Adrenal gland (tissue), 12 donors: ENCODE data around the gene ZCCHC3. TPM values are rescaled to one million over a fixed set of nuclear protein-coding genes. Genes with fewer than 3 reads are reported as not detected.

Experiments used
- DNase-seq, 7 donors: peaks; one replicate each; pipeline ENCODE4 v3.0.0-alpha.2; 2019 to 2020
- H3K27ac ChIP-seq, 5 donors: fragments of 200-600 bp; sonication (generic) in 4 of 5; 1 replicate in 3 of 5; 2 replicates in 2 of 5; pipeline versions ENCODE4 v1.5.1 to v1.8.0; 2016 to 2020; ENCODE audit warnings: mild to moderate bottlenecking in 1 of 5
- H3K27me3 ChIP-seq: fragments of 200-600 bp; 2 replicates; pipeline ENCODE4 v1.8.0; 2021
- H3K36me3 ChIP-seq, 2 donors: fragments of 200-600 bp; replicated peaks in 1 of 2; 1 replicate in 1 of 2; 2 replicates in 1 of 2; pipeline versions ENCODE4 v1.5.1 to v1.8.0; 2018 to 2022
- H3K4me1 ChIP-seq, 2 donors: fragments of 200-600 bp; replicated peaks in 1 of 2; 1 replicate in 1 of 2; 2 replicates in 1 of 2; pipeline versions ENCODE4 v1.5.1 to v1.8.0; 2018 to 2021
- H3K4me3 ChIP-seq, 4 donors: fragments of 200-600 bp; sonication (generic) in 3 of 4; one replicate each; pipeline ENCODE4 v1.5.1; 2016 to 2018
- H3K9me3 ChIP-seq, 3 donors: fragments of 200-600 bp; sonication (generic) in 1 of 3; replicated peaks in 1 of 3; 1 replicate in 2 of 3; 2 replicates in 1 of 3; pipeline versions ENCODE4 v1.5.1 to v1.8.0; 2016 to 2021
- CTCF ChIP-seq, 6 experiments: fragments of 450-650 bp in 4 of 6; fragments of 200-600 bp in 2 of 6; sonication (generic) in 1 of 6; IDR thresholded peaks; 1 replicate in 5 of 6; 2 replicates in 1 of 6; pipeline versions ENCODE4 v1.5.1 to v1.8.0; 2016 to 2021; ENCODE audit warnings: antibody characterized with exemption in 6 of 6, mild to moderate bottlenecking in 2 of 6, moderate library complexity in 1 of 6
- POLR2A ChIP-seq, 2 donors: fragments of 450-650 bp; IDR thresholded peaks; one replicate each; pipeline ENCODE4 v1.6.1; 2017; ENCODE audit warnings: antibody characterized with exemption in 2 of 2, mild to moderate bottlenecking in 2 of 2, moderate library complexity in 1 of 2
- WGBS, 4 donors: extraction: QIAGEN DNeasy Blood & Tissue Kit in 2 of 4; methylation state at CpG; one replicate each; pipeline versions ENCODE4 v1.1.5 to v1.1.7; 2013 to 2017; 5-methylcytosine and 5-hydroxymethylcytosine counted together
- intact Hi-C, 2 donors: fragments of 100-400 bp; cut with DNase I; formaldehyde crosslinking; loops; one replicate each; pipeline versions ENCODE4 v1.14.1 to v1.15.0; 2022 to 2023
- polyA plus RNA-seq, 3 donors: library from polyadenylated mRNA; stranded (reverse); fragments of 200-250 nt in 2 of 3; fragments of 350-450 nt in 1 of 3; fragmentation: Illumina TruSeq in 1 of 3; extraction: RNeasy Lipid Tissue Mini Kit (QIAGEN cat#74804) in 1 of 3; gene quantifications; one replicate each; pipeline ENCODE4 v1.2.3, GENCODE V29; 2013 to 2014
- total RNA-seq, 9 donors: library from RNA; depleted of rRNA in 4 of 9; stranded (reverse); fragments of >200 nt in 4 of 9; fragments of 120-200 nt in 1 of 9; fragmentation: NEBNext Ultra II Directional in 1 of 9; extraction: Animal tissue kit (Norgen Biotek cat#: 25700) in 1 of 9; gene quantifications; one replicate each; pipeline versions ENCODE4 v1.1.0 to v1.2.4, GENCODE V29; 2013 to 2023
- donor health status: healthy with polysubstance abuse.
- donor health status: Bipolar disorder and iron deficiency.
- donor health status: DM: yes; HTN: yes; CAD: no.
- donor health status: DM: no; HTN: no; CAD: no.
- donor health status: DM: no; HTN: no; CAD: no.
- donor health status: DM: yes; HTN: yes; CAD: no.

Gene ZCCHC3
- total and polyA plus RNA-seq, 12 donors: 11.1 to 29.3 (median 16.3) TPM

- peak within 1 kb of the TSS in 3 of 4 donors; percentile 51 to 83 (median 68) for H3K4me3 ChIP-seq
- peaks cover 20 to 25% of the 10 kb centered on the region in 2 donors for H3K4me1 ChIP-seq
- DNase-seq: peak; percentile 96 to 98 (median 98)
- H3K36me3 ChIP-seq: no peaks in the 10 kb centered on the region
- WGBS, 4 donors: 0 to 1% (median 1%) methylated on average over 9 to 93 of the region's 106 CpGs
- H3K9me3 ChIP-seq: no peaks in the 10 kb centered on the region
- no peaks in the 10 kb centered on the region for H3K27me3 ChIP-seq
- peak; percentile 66 to 70 for TF ChIP-seq POLR2A (IDR thresholded peaks at IDR 0.05)
- TF ChIP-seq CTCF (IDR thresholded peaks at IDR 0.05): no peak
- intact Hi-C loops: no loop called here
- H3K27ac ChIP-seq: peak within 1 kb of the TSS; percentile 84 to 99 (median 94)
These were observed 27.9 kb downstream of the ZCCHC3 start, which contains the start of gene SOX12 for GRCh38 chr20:325045-325888. TSS of gene SOX12 (plus strand) at chr20:325552. CDS start at chr20:325925, 373 bp downstream.

- H3K4me1 ChIP-seq: peaks cover 20 to 33% of the 10 kb centered on the region in 2 donors
- peak overlapping the region; percentile 72 to 99 (median 94) for H3K27ac ChIP-seq
- H3K4me3 ChIP-seq: peak overlapping the region in 3 of 4 donors; percentile 37 to 83 (median 42)
- peak in 1 of 2 donors; percentile 4 for TF ChIP-seq POLR2A (IDR thresholded peaks at IDR 0.05)
- no peak for TF ChIP-seq CTCF (IDR thresholded peaks at IDR 0.05)
- DNase-seq: peak; percentile 71 to 88 (median 74)
- no peaks in the 10 kb centered on the region for H3K27me3 ChIP-seq
- 0% methylated on average over 101 to 103 of the region's 103 CpGs; no CpG with 5 or more reads in 2 of the 4 donors for WGBS, 4 donors
- no peaks in the 10 kb centered on the region for H3K36me3 ChIP-seq
- H3K9me3 ChIP-seq: no peaks in the 10 kb centered on the region
- intact Hi-C loops: no loop called here
These were observed 28.7 kb downstream of the ZCCHC3 start for GRCh38 chr20:325889-326644.

- peak in 4 of 7 donors; percentile 45 to 59 (median 51) for DNase-seq
- Histone ChIP-seq H3K9me3 (no peaks in the 10 kb centered on the region), H3K4me3 (peak overlapping the region in 3 of 4 donors; percentile 37 to 83 (median 42)), H3K36me3 (no peaks in the 10 kb centered on the region), H3K27ac (peak overlapping the region; percentile 72 to 99 (median 94)), H3K27me3 (no peaks in the 10 kb centered on the region), H3K4me1 (peaks cover 20 to 36% of the 10 kb centered on the region in 2 donors)
- no peak for TF ChIP-seq CTCF (IDR thresholded peaks at IDR 0.05)
- no peak for TF ChIP-seq POLR2A (IDR thresholded peaks at IDR 0.05)
- intact Hi-C loops: no loop called here
- WGBS, 4 donors: 0 to 2% (median 1%) methylated on average over 10 to 38 of the region's 38 CpGs
These were observed 29.3 kb downstream of the ZCCHC3 start for GRCh38 chr20:326645-327185.
